NCI-H2081 (cell line): ENCODE measurements around the gene TTLL11.
"Not testable (repeated sequence)": the region's sequence is repeated elsewhere in the genome, so short reads cannot be mapped to it uniquely, and the experiment has no call there.

Experiments used
- DNase-seq, 2 experiments: peaks; one replicate each; lab custom pipeline; 2025; lab: John Stamatoyannopoulos, UW

Gene TTLL11

DNA sequence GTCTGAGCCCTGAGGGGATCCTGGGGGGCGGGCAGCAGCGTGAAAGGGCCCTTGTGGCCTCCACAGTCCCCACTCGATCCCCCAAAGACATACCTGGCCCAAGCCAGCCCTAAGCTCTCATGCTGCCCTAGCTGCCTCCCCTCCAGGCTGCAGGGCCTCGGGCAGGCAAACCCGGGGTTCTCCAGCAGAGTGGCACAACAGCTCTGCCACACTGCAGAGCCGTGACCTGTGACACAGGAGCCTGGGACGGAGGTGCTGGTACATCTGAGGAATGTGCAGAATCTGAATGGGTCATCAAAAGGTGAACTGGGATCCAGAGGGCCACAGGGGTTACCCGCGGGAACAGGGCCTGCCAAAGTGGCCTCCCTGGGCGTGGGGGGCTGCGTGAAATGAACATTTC lies 278.5 kb downstream of the TTLL11 start:
- DNase-seq: no peak

DNA sequence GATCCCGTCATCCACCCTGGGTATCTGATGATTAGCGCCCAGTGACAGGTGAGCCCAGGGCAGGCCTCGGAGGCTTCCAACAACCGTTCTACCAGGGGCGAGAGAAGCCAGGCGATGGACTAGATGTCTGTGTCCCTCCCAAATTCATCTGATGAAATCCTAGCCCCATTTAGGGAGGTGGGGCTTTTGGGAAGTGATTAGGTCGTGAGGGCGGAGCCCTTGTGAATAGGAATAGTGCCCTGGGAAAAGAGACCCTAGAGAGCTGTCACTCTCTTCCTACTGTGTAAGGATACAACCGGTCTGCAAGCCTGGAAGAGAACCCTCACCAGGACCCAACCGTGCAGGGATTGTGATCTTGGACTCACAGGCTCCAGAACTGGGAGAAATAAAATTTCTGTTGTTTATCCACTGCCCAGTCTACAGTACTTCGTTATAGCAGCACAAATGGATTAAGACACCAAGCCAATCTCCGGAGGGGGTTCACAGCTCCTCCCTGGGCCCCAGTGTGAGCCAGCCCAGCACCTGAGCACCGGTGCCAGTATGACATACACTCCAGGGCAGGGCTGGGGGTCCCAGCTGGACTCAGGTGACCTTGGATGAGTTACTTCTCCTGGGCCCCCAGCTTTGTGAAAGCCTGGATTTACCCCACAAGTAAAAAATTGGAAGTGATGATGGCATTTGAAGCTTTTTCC lies 279.4 kb downstream of the TTLL11 start:
- DNase-seq: no peak

- DNase-seq: no peak
Observed at GRCh38 chr9:121812159-121812735, 280.9 kb downstream of the TTLL11 start.

DNA sequence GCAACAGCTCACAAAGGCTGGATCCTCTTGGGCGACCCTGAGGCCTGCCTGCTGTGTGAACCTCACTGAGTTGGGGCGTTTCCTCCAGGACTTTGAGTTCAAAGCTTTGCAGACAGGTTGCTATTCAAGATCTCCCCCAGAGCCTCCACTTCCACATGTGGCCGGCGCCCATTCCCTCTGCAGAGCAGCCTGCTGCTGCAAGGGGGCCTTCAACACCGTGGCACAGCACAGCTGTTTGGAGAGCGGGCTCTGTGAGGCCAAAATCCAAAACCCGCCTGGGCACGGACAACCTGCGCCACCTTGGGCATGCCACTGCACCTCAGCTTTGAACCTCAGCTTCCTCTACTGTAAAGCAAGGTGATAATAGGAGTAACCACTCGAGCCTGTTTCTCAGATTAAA lies 281.4 kb downstream of the TTLL11 start:
- DNase-seq: no peak

GRCh38 chr9:121811140-121811539 lies 282.0 kb downstream of the TTLL11 start:
- no peak for DNase-seq

DNA sequence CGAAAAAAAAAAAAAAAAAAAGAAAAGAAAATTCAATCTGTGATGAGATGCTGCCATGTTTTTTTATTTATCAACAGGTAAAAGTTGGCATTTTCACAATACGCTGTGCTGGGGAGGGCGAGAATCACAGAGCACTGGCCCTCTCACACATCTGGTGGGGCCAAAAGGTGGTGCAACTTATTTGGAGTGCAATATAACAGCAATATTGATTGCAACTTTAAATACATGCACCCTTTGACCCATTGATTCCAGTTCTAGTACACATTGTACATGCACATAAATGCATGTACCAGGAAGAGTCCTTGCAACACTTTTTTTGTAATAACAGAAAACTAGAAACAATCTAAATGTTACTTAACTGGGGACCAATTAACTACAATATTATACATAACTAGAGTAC lies 282.6 kb downstream of the TTLL11 start:
- DNase-seq: no peak

DNA sequence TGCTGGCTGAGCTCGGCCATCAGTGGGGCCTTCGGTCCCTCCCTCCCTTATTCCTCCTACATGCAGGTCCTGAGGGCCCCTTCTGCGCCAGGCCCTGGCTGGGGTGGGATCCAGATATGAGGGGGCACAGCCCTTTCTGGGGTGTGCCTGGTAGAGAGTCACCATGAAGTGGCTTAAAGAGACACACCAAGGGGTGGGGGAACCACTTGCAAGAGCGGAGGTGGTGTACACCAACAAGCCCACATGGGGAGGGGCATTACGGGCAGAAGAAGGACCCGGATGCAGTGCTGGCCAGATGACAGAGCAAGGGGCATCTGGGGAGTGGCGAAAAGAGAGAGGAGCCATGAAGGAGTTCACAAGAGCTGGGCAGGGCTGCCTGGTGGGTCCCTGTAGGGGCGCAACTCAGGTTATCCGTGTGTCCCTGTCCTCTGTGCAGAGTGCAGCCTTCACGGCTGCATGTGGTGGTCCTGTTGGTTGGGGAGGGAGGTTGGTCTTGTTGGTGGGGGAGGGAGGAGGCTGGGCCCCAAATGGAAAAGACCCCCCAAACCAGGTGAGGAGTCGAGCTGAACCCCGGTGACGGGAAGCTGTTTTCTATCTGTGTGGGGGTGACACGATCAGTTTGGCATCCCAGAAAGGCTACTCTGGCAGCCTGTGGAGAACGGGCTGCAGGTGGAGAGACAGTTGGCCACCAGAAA lies 283.6 kb downstream of the TTLL11 start:
- no peak for DNase-seq

GRCh38 chr9:121808781-121809180 lies 284.3 kb downstream of the TTLL11 start:
- no peak for DNase-seq

DNA sequence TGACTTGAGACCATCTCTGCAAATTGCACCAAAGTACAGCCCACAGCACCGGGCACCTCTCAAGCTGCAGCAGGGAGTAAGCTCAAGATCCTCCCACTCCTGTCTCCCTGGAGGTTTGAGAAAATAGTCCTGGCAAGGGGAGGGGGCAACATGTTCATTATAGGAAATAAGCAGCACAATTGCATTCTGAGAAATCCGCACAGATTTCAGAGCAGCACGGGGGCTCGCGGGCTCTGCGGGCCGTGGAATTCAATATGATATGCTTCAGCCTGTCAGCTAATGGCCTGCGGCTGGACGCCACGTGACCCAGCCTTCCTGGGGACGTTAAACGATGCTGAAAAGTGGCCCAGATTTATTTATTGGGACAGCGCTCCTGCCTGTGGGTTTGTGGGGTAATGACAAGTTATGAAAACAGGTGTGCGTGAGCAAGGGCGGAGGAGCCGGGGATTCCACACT lies 285.3 kb downstream of the TTLL11 start:
- DNase-seq: peak in 1 of 2 experiments; percentile 6

DNA sequence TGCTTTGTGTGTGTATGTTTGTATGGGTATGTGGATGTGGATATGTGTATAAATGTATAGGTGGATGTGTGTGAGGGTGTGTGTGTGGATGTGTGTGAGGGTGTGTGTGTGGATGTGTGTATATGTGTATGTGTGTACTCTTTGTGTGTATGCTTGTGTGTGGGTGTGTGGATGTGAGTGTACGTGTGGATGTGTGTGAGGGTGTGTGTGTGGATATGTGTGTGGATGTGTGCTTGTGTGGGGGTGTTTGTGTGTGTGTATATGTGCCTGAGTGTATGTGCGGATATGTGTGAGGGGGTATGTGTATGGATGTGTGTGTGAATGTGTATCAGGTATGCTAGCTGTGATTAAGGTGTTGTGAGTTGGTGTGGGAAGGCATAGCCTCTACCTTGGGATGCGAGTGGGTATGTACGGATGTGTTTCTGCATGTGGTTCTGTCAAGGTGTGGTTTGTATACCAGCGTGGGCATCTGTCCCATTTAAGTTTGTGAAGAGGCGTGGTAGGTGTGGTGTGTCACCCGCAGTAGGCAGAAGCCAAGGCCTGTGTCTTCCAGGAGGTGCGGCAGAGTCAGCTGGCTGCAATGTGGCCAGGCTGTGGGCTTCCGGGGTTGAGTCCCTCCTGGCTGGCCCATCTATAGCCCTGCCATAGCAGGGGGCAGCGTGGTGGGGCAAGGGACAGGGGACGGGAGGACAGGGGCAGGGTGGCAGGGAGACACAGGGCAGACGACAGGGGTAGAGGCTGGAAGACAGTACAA lies 285.9 kb downstream of the TTLL11 start:
- no peak for DNase-seq

- DNase-seq: no peak
Observed at GRCh38 chr9:121802753-121803152, 290.4 kb downstream of the TTLL11 start.

DNA sequence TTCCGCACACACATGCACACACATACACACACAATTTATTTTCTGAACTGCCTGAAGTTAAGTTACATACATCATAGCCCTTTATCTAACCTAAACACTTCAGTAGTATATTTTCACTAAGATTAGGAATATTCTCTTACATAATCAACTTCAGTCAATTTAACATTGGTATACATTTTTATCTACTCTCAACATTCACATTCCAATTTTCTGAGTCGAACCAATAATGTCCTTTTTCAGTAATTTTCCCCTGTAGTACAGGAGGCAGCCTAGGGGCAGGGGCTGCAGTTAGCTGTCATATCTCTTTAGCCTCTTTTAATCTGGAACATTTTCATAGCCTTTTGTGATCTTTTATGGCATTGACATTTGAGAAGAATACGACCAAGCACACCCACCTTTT lies 291.5 kb downstream of the TTLL11 start:
- no peak for DNase-seq

DNA sequence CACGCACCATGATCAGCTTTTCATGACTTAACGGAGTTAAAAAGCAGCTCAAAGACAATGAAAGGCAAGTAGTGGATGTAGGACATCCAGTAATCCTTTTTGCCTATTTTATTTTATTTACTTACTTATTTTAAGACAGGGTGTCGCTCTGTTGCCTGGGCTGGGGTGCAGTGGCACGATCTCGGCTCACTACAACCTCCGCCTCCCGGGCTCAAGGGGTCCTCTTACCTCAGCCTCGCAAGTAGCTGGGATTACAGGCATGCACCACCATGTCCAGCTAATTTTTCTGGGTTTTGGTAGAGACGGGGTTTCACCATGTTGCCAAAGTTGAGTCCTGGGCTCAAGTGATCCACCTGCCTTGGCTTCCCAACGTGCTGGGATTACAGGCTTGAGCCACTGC lies 292.7 kb downstream of the TTLL11 start:
- DNase-seq: no peak

- no peak for DNase-seq
Observed at GRCh38 chr9:121798941-121799340, 294.2 kb downstream of the TTLL11 start.

DNA sequence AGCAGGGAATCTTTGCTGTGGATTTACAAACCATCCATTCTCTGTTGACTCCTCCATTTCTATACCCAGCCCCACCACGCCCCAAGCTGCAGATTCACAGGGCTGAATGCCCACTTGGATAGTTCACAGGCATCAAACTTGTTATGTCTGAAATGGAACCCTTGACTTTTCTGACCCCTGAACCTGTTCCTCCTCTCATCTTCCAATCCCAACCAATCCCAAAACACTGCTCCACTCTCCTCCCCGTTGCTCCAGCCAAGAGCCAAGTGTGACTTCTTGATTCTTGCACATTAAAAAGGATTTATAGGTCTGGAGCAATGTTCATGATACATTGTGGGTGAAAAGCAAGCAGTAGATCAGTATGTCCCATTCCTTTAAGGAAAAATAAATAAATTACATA lies 296.0 kb downstream of the TTLL11 start:
- no peak for DNase-seq

GRCh38 chr9:121794334-121794733 lies 298.8 kb downstream of the TTLL11 start:
- not testable (repeated sequence) for DNase-seq

DNA sequence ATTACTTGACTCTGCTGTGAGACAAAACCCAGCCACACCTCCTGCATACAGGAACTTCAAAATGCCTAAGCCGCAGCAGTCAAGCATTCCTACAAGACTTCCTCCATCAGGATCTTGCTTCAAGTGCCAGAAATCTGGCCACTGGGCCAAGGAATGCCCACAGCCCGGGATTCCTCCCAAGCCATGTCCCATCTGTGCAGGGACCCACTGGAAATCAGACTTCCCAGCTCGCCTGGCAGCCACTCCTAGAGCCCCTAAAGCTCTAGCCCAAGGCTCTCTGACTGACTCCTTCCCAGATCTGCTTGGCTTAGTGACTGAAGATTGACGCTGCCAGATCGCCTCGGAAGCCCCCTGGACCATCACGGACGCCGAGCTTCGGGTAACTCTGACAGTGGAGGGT lies 300.6 kb downstream of the TTLL11 start:
- DNase-seq: not testable (repeated sequence)

- no peak for DNase-seq
Observed at GRCh38 chr9:121790841-121791240, 302.3 kb downstream of the TTLL11 start.

DNA sequence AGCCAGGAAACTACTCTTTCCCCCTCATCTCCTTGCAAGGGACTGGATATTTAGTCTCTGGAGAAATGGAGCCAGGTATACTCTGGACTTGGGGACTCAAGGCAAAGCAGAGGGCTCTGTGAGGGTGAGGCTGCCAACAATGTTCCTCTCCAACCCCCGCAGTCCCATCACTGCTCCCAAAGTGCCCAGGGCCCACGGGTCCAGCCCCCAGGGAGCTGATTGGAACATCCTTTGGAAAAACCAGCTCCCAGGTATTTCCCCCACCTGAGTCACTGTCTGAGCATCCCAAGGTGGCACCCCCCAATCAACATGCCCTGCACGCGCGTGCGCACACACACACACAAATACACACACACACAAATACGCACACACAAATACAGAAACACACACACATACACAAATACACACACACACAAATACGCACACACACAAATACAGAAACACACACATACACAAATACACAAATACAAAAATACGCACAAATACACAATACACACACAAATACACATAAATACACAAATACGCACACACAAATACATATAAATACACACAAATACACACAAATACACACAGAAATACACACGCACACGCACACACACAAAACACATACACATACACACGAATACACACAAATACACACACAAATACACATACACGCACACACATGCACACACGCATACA lies 304.3 kb downstream of the TTLL11 start:
- no peak for DNase-seq

GRCh38 chr9:121786998-121787422 lies 306.1 kb downstream of the TTLL11 start:
- no peak for DNase-seq

DNA sequence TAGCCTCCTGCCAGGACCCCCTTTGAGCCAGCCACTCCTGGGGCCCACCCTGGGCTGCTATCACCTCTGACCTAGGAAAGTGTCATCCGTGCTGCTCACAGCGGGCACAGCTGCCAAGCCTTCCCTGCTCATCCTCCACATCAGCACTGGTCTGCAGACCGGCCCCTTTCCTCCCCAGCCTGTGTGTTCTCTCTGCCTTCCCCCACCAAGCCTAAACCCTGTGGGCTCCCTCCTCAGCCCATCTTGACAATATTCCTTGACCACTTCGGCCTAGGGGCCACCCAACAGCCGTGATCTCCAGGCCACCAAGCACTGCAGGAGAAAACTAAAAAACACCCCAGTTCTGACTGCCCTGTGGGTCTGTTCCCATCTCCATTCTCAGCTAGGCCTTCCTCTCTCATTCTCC lies 306.6 kb downstream of the TTLL11 start:
- DNase-seq: no peak
